GM10266 (cell line): ENCODE data around the gene MARCHF2.
A peak's percentile ranks its signal among the peaks of the same experiment; 100 is the strongest.

Experiments used
- DNase-seq: peaks from one replicate; pipeline ENCODE4 v3.0.0; 2012; ENCODE audit errors: extremely low spot score
- TF ChIP-seq, protein P1 (sequence below): IDR thresholded peaks from 2 replicates; pipeline ENCODE4 v1.5.1; 2012; ENCODE audit warnings: mild to moderate bottlenecking, low read depth; ENCODE audit not compliant: control insufficient read depth, insufficient read depth; ENCODE audit errors: missing control alignments

Gene MARCHF2

DNA sequence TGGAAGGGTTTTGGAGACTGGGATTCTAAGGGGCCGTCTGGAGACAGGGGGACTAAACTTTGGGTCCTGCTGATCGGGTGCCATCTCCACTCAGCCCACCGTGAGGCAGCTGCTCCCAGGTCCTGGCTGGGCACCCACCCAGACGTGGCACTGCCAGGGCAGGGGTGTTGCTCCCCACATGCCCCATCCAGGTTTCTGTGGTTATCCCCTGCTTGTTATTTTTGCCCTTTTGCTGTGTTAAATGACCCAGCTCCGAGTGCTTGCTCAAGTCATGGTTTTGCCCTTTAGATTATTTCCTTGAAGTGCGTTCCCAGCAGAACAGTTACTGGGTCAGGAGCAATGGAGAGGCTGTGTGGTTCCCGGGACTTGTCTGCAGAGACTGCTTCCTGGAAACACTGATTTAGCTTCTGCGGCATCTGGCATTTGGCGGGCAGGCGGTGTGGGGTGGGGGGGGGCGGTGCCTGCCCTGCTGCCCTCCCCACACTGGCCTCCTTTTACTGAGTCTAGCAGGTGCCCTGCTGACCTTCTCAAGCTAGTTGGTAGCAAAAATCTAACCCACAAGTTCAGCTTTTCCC, 21.0 kb upstream of the MARCHF2 start:
- TF ChIP-seq, protein P1, sequence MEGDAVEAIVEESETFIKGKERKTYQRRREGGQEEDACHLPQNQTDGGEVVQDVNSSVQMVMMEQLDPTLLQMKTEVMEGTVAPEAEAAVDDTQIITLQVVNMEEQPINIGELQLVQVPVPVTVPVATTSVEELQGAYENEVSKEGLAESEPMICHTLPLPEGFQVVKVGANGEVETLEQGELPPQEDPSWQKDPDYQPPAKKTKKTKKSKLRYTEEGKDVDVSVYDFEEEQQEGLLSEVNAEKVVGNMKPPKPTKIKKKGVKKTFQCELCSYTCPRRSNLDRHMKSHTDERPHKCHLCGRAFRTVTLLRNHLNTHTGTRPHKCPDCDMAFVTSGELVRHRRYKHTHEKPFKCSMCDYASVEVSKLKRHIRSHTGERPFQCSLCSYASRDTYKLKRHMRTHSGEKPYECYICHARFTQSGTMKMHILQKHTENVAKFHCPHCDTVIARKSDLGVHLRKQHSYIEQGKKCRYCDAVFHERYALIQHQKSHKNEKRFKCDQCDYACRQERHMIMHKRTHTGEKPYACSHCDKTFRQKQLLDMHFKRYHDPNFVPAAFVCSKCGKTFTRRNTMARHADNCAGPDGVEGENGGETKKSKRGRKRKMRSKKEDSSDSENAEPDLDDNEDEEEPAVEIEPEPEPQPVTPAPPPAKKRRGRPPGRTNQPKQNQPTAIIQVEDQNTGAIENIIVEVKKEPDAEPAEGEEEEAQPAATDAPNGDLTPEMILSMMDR: no peak
- no peak for DNase-seq

DNA sequence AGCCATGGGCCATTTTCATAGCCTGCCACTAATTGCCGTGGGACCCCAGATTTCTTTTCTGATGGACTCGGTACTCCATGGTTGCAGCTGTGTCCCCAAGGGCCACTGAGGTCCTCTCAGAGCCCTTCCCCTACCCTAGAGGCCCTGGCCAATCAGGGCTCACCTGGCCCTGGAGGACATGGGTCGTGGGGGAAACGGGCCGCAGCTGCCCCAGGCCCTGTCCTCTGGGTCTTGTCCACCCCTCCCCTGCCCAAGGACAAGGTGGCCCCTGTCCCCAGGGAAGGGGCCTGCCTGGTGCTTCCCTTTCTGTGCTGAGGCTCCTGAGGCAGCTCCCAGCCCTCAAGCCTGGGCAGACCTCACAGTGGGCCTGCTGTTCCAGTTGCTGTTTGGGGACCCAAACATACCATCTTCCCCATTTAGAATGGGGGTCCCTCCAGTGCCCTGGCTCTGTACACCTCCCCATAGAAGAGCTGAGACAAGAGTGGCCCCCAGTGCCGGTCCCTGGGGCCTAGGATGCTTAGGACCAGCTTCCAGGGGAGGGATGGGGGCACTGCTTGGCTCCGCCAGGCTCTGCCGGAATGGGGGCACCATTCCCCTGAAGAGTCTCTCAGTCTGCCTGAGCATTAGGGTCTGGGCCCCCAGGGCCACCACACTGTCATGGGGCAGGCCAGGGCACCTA, 19.8 kb upstream of the MARCHF2 start:
- TF ChIP-seq, protein P1: no peak
- no peak for DNase-seq

DNA sequence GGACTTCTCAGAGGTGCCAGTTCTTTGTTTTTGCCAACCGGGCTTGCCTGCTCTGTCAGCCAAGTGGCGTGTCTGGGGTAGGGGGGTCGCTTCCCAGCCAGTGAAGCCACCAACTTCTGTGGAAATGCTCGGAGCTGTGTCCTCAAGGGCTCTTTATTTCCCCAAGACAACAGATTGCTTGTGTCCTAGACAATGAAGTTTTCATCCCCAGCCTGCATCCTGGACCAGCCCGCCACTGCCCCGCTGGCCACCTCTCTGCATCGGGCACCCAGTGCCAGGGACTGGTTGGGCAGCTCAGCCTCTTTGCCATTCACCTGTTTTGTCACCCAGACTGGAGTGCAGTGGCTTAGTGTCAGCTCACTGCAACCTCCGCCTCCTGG, 19.2 kb upstream of the MARCHF2 start:
- DNase-seq: no peak
- TF ChIP-seq, protein P1: no peak

DNA sequence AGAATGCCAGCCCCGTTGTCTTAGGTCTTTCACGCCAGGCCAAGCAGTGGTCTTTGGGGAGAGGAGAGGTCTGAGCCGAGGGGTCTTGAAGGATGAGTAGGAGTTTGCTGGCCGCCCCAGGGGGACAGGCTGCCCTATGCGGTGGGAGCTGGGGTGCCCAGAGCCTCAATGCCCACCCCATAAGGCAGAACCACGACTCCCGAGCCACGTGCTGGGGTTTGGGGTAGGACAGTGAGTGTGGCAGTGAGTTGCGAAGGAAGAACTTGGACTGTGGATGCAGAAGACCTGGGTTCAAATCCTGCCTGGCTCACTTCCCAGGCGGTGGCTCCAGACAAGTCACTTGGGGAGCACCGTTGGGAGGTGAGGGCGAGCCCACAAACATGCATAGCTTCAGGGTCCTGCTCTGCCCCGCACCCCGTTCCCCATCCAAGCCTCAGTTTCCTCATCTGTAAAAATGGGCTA, 17.5 kb upstream of the MARCHF2 start:
- no peak for DNase-seq
- TF ChIP-seq, protein P1: no peak

DNA sequence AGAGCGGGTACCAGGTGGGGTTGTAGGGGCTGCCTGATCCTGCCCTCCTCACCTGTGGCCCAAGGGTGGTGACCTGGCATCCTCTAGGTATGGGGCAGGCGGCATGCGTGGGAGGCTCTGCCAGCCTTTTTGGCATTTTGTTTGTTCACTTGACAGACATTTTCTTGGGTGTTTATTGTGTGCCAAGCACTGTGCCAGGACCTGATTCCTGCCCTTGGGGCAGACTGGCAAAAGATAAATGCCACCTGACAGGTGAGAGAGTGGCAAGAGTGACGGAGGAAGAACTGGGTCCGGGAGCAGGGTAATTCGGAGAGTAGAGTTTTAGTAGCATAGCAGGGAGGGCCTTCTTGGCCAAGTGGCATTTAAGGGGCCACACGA, 16.9 kb upstream of the MARCHF2 start:
- TF ChIP-seq, protein P1: no peak
- no peak for DNase-seq

DNA sequence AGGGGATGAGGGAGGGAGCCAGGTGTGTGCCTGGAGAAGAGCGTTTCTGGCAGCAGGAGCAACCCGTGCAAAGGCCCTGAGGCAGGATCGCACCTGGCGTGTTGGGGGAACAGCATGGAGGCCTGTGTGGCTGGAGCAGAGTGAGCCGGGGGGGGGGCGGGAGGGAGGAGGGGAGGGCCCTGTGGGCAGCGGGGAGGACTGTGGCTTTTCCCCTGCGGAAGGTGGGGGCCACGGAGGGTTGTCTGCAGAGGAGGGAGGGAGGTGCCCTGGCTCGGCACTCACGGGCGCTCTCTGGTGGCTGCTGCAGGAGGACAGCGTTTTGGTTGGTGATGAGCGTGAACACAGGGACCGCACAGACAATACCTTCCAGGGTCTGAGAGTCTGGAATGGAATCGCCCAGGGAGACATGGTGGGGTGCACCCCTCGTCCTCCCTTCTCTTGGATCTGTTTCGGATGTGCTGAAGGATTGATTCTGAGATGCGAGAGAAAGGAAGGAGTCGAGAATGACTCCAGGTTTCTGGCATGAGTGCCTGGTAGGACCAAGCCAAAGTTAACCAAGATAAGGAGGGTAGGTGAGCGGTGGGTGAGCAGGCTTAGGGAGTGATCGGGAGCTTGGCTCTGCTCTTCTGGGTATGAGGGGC, 16.4 kb upstream of the MARCHF2 start:
- peak; percentile 91 for DNase-seq
- TF ChIP-seq, protein P1: peak; percentile 66

DNA sequence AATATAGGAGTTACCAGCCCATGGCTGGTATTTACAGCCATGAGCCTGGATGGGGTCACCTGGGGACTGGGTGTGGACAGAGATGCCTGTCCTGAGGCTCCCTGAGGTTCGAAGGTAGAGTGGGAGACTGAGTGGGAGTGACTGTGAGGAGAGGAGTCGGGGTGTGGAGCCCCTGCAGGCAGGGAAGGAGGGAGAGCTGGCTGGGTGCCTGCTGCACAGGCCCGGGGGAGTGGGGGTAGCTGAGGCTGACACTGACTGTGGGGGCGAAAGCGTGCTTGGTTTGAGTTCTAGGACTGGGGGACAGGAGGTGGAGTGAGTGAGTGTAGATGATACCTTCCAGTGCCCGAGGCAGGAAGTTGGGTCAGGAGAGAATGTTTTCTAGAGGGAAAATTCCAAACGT, 15.8 kb upstream of the MARCHF2 start:
- TF ChIP-seq, protein P1: no peak
- DNase-seq: no peak
